GM12865 (cell line): ENCODE measurements around the gene BAZ2B.

Experiments
- DNase-seq: peaks from one replicate; pipeline ENCODE4 v3.0.0; 2010; ENCODE audit warnings: low read depth
- H3K4me3 ChIP-seq: 2 replicates; pipeline ENCODE4 v1.5.1; 2011; ENCODE audit warnings: mild to moderate bottlenecking, low read depth, low read length, control low read depth
- TF ChIP-seq, protein P1 (sequence below): IDR thresholded peaks from 2 replicates; pipeline ENCODE4 v1.5.1; 2011; ENCODE audit warnings: low read length, control low read depth, low read depth, inconsistent platforms; ENCODE audit not compliant: insufficient read depth; ENCODE audit errors: missing control alignments

BAZ2B gene

DNA sequence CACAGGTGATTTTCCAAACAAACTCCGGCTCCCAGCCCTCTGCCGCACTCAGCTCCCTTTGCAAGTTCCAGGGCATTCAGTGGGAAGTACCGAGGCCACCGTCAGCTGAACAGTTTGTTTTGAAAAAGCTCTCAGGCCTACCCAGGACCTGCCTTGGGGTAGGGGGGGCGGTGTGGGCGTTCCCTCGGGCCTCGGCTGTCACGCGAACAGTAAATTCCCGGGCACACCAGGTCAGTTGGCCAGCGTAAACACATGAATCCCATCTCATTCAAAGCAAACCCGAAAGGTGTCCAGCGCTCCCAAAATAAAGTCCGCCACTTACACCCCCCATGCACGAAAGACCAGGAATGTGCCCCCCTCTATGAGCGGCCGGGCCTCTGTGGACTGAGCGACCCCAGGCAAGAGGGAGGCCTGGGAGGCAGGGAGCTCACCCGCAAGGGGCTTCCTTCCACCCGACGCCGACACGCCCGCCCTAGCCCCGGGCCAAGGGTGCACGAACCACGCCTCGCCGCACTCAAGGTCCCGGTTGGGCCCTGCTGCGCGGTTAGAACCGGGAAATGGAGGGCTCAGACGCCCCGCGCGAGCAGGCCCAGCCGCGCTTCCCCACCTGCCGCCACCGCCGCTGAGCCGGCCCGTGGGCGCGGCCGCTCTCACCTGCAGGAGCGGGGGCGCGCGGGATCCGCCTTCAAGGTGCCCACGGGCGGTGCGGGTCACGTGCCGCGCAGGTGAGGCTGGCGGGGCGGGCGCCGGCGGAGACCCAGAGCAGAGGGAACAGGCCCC lies 330.2 kb downstream of the BAZ2B start, which contains the start of gene WDSUB1:
Gene WDSUB1, minus strand, starts transcription at position 775 of the 780 bp plus-strand sequence. CDS start 3,634 bp downstream, outside the sequence.
- TF ChIP-seq, protein P1, sequence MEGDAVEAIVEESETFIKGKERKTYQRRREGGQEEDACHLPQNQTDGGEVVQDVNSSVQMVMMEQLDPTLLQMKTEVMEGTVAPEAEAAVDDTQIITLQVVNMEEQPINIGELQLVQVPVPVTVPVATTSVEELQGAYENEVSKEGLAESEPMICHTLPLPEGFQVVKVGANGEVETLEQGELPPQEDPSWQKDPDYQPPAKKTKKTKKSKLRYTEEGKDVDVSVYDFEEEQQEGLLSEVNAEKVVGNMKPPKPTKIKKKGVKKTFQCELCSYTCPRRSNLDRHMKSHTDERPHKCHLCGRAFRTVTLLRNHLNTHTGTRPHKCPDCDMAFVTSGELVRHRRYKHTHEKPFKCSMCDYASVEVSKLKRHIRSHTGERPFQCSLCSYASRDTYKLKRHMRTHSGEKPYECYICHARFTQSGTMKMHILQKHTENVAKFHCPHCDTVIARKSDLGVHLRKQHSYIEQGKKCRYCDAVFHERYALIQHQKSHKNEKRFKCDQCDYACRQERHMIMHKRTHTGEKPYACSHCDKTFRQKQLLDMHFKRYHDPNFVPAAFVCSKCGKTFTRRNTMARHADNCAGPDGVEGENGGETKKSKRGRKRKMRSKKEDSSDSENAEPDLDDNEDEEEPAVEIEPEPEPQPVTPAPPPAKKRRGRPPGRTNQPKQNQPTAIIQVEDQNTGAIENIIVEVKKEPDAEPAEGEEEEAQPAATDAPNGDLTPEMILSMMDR, result no peak
- DNase-seq, result peak; percentile 53
- peak within 1 kb of the TSS; percentile 69 for H3K4me3 ChIP-seq

DNA sequence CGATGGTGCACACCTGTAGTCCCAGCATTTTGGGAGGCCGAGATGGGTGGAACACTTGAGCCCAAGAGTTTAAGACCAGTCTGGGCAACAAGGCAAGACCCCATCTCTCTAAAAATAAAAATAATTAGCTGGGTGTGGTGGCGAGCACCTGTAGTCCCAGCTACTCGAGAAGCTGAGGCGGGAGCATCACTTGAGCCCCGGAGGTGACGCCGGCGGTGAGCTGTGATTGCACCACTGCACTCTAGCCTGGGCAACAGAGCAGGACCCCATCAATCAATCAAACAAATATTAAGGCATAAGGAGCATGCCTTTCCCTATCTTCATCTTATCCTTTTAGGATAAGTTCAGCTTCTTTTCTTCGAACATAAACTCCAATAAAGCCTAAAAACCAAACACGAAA lies 330.9 kb downstream of the BAZ2B start:
- no peak for DNase-seq
- TF ChIP-seq, protein P1, result no peak
- peak overlapping the region; percentile 69 for H3K4me3 ChIP-seq

DNA sequence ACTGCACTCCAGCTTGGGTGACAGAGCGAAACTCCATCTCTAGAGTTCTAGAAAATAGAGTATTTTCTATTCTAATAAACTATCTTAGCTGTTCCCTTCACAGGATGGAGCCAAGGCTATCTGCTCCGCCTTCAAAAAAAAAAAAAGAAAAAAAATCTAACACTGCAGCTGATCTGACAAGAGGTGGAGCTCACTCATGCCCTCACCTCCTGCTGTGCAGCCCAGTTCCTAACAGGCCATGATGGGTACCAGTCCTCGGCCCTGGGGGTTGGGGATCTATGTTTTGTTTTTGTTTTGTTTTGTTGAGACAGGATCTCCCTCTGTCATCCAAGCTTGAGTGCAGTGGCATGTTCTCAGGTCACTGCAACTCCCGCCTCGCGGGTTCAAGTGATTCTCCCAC lies 332.8 kb downstream of the BAZ2B start:
- TF ChIP-seq, protein P1, result no peak
- no peak for DNase-seq
- H3K4me3 ChIP-seq, result no peak overlapping the region

DNA sequence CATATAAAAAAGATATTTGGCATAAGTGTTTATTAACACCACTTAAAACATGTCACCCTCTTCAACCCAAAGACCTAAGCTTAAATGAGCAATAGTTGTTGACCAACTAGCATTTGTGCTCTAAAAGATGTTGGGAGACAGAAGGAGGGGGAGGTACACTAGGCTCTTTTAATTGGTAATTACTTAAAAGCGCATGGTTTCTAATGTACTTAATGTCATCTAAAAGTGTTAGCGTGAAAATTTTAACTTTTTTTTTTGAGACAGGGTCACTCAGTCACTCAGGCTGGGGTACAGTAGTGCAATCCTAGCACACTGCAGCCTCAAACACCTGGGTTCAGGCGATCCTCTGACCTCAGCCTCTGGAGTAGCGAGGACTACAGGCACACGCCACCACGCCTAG lies 335.3 kb downstream of the BAZ2B start:
- no peak for DNase-seq
- TF ChIP-seq, protein P1, result no peak
- no peak overlapping the region for H3K4me3 ChIP-seq

DNA sequence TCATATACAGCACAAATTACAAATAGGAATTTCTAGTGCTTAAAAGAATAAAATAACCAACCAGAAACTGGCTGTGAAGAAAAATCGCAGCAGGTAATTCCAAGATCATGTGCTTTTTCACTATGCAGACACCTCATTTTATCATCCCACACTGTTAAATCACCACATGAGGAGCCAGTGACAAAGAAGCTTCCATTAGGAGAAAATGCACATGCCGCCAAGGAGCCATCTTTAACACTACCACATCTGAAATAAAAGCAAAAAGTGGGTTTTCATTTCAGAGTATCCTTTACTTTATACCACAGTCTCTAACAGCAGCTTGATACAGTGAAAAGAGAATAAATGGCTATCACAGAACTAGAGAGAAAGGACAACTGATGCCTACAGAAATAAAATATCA lies 336.6 kb downstream of the BAZ2B start:
- TF ChIP-seq, protein P1, result no peak
- DNase-seq, result no peak
- H3K4me3 ChIP-seq, result no peak overlapping the region

DNA sequence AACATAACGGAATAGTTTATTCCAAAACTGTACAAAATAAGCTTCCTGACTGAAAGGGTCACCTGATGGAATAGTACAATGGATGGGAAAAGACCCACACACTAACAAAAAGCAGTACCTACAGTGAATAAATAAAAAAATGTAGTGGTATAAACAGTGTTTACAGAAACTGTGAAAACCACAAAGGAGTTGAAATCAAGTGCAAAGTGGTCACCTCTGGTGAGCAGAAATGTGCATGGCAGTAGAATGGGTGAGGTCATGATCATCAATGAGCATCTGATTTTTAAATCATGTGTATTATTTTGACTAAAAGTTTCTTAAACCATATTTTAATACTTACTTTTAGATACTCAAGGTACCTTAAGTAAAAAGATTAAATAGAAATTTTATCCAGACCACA lies 341.2 kb downstream of the BAZ2B start:
- no peak overlapping the region for H3K4me3 ChIP-seq
- TF ChIP-seq, protein P1, result no peak
- DNase-seq, result no peak

DNA sequence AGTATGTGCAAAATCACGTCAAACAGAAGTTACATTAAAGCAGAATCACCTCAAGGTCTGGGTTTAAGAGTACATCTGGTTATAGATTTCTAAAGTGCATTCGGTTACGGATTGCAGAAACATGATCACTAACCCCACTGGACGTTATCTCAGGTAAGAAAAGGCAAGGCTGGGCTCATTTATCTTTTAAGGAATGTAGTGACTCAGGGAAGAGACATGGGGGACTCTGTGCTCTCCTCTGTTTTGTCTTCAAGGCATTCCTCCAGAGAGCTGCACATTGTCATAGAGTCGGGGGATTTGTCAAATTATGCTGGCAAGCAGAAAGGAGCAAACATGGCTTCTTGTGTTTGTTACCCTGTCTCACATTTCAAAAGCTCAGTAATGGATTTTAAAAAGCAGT lies 344.2 kb downstream of the BAZ2B start:
- no peak for DNase-seq
- H3K4me3 ChIP-seq, result no peak overlapping the region
- TF ChIP-seq, protein P1, result no peak
